ENCODE data around the gene ASB1. TPM values are rescaled to one million over a fixed set of nuclear protein-coding genes. Genes with fewer than 3 reads are reported as not detected.

Gene ASB1
- total and polyA plus RNA-seq, 2 of the 13 experiments (the other 11 are each of a cell fraction or from before 2014, with no cell fraction given), result 48.6 to 49.2 TPM

GRCh38 chr2:238449909-238450417 is 23.2 kb downstream of the ASB1 start (continued):
- no peak for TF ChIP-seq ZXDC (CRISPR knock-in tag; IDR thresholded peaks at IDR 0.05)
- peak; percentile 100 for TF ChIP-seq CEBPB (IDR thresholded peaks at IDR 0.05; ENCODE audit: borderline replicate concordance, low read depth, low read length)
- TF ChIP-seq RFX3 (CRISPR knock-in tag; IDR thresholded peaks at IDR 0.05), result peak; percentile 62; the same call in 1 of the 2 replicates
- TF ChIP-seq EP300 (IDR thresholded peaks at IDR 0.05; ENCODE audit: low read depth in 2 of 2, low read length in 2 of 2), result peak; percentile 82 to 83; a peak in 2 of 4 replicates
- peak; percentile 86 for TF ChIP-seq EP300 (CRISPR knock-in tag; IDR thresholded peaks at IDR 0.05; ENCODE audit: borderline replicate concordance)
- peak; percentile 97 for TF ChIP-seq ZKSCAN8 (CRISPR knock-in tag; IDR thresholded peaks at IDR 0.05; ENCODE audit: borderline replicate concordance)
- TF ChIP-seq ZNF343 (CRISPR knock-in tag; IDR thresholded peaks at IDR 0.05), result peak; percentile 97
- 0 out of 2 replicates have a peak, but pooled peaks have one; percentile 33 for TF ChIP-seq ARID3A (IDR thresholded peaks at IDR 0.05; ENCODE audit: low read depth, low read length)
- TF ChIP-seq NFE2L2 (IDR thresholded peaks at IDR 0.05; ENCODE audit: low read length), result peak; percentile 32; the same call in 1 of the 2 replicates
- peak; percentile 88; the same call in 1 of the 2 replicates for TF ChIP-seq ZNF749 (CRISPR knock-in tag; IDR thresholded peaks at IDR 0.05; ENCODE audit: borderline replicate concordance)
- peak; percentile 92 for TF ChIP-seq ZNF574 (CRISPR knock-in tag; IDR thresholded peaks at IDR 0.05)
- peak; percentile 76; the same call in 1 of the 2 replicates for TF ChIP-seq ZNF136 (CRISPR knock-in tag; IDR thresholded peaks at IDR 0.05; ENCODE audit: low read depth)
- TF ChIP-seq ZNF782 (CRISPR knock-in tag; IDR thresholded peaks at IDR 0.05; ENCODE audit: borderline replicate concordance), result peak; percentile 39; the same call in 1 of the 2 replicates
- TF ChIP-seq MTERF4 (CRISPR knock-in tag; IDR thresholded peaks at IDR 0.05), result peak; percentile 51; the same call in 1 of the 2 replicates
- no peak for TF ChIP-seq NR3C1 (CRISPR knock-in tag; IDR thresholded peaks at IDR 0.05)
- peak; percentile 97 for TF ChIP-seq ZFP1 (CRISPR knock-in tag; IDR thresholded peaks at IDR 0.05)
- TF ChIP-seq DNMT3B (CRISPR knock-in tag; conservative IDR thresholded peaks at IDR 0.05), result no peak
- no peak for TF ChIP-seq HNRNPH1 (optimal IDR thresholded peaks at IDR 0.05; ENCODE audit: low read depth, low read length)
- TF ChIP-seq ZBTB33 (CRISPR knock-in tag; IDR thresholded peaks at IDR 0.05), result peak; percentile 92

Measured in HepG2 (cell line).